ENCODE data around the gene EFCAB11.

Gene EFCAB11

DNA sequence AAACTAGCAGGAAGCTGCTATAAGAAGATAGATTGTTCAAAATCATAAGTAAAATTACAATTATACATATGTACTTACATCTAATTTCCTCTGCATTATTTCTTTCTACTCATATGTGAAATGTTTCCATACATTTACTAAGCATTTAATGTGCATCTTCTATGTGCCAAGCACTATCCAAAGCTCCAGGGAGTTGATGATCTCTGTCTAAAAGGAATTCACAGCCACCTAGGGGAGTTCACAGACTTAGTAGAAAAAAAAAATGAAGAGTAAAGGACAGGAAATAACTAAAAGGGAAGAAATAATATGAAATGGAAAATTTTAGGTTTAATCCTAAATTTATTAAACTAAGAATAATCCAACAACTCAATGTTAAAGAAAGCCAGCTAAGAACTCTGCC, 91.7 kb downstream of the EFCAB11 start:
- no peak for DNase-seq (ENCODE audit: low read depth)
- H3K4me3 ChIP-seq (ENCODE audit: low read depth, low read length) = no peak overlapping the region
- no peak for TF ChIP-seq CTCF (IDR thresholded peaks at IDR 0.05; ENCODE audit: control insufficient read depth, extremely low read depth, insufficient read depth)

- TF ChIP-seq CTCF (IDR thresholded peaks at IDR 0.05; ENCODE audit: control insufficient read depth, extremely low read depth, insufficient read depth) = no peak
- no peak for DNase-seq (ENCODE audit: low read depth)
Measured at GRCh38 chr14:89861630-89862029, 92.9 kb downstream of the EFCAB11 start.

DNA sequence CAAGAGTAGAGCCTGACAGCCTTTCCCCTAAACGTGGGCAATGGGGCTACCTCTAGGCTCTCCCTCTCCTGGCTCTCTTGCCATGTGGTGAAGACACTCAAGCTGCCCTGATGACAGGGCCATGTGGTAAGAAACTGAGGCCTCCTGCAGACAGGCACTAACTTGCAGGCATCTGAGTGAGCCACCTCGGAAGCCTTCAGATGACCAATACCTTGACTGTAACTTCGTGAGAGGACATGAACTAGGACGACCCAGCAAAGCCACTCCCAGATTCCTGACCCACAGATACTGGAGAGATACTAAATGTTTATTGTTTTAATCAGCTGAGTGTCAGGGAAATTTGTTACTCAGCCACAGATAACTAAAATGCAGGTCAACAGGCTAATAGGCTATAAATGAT, 96.4 kb downstream of the EFCAB11 start:
- TF ChIP-seq CTCF (IDR thresholded peaks at IDR 0.05; ENCODE audit: control insufficient read depth, extremely low read depth, insufficient read depth) = no peak
- H3K4me3 ChIP-seq (ENCODE audit: low read depth, low read length) = no peak overlapping the region
- no peak for DNase-seq (ENCODE audit: low read depth)

More at GRCh38 chr14:89861630-89862029, 92.9 kb downstream of the EFCAB11 start:
- no peak overlapping the region for H3K4me3 ChIP-seq (ENCODE audit: low read depth, low read length)

- DNase-seq (ENCODE audit: low read depth) = peak; percentile 76
- no peak for TF ChIP-seq CTCF (IDR thresholded peaks at IDR 0.05; ENCODE audit: control insufficient read depth, extremely low read depth, insufficient read depth)
- no peak overlapping the region for H3K4me3 ChIP-seq (ENCODE audit: low read depth, low read length)
Measured at GRCh38 chr14:89856871-89857345, 97.6 kb downstream of the EFCAB11 start.

DNA sequence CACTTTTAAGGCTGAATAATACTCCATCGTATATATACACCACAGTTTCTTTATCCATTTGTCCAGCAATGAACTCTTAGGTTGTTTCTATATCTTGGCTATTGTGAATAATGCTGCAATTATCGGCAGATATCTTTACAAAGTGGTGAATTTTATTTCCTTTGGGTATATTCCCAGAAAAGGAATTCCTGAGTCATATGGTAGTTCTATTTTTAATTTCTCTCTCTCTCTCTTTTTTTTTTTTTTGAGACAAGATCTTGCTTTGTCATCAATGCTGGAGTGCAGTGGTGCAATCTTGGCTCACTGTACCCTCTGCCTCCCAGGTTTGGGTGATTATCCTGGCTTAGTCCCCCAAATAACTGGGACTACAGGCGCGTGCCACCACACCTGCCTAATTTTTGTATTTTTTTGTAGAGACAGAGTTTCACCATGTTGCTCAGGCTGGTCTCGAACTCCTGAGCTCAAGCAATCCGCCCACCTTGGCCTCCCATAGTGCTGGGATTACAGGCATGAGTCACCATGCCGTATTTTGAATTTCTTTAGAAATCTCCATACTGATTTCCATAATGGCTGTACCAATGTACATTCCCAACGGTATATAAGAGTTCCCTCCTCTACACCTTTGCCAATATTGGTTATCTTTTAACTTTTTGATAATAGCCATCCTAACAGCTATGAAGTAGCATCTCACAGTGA, 98.4 kb downstream of the EFCAB11 start:
- no peak overlapping the region for H3K4me3 ChIP-seq (ENCODE audit: low read depth, low read length)
- no peak for DNase-seq (ENCODE audit: low read depth)
- TF ChIP-seq CTCF (IDR thresholded peaks at IDR 0.05; ENCODE audit: control insufficient read depth, extremely low read depth, insufficient read depth) = no peak

DNA sequence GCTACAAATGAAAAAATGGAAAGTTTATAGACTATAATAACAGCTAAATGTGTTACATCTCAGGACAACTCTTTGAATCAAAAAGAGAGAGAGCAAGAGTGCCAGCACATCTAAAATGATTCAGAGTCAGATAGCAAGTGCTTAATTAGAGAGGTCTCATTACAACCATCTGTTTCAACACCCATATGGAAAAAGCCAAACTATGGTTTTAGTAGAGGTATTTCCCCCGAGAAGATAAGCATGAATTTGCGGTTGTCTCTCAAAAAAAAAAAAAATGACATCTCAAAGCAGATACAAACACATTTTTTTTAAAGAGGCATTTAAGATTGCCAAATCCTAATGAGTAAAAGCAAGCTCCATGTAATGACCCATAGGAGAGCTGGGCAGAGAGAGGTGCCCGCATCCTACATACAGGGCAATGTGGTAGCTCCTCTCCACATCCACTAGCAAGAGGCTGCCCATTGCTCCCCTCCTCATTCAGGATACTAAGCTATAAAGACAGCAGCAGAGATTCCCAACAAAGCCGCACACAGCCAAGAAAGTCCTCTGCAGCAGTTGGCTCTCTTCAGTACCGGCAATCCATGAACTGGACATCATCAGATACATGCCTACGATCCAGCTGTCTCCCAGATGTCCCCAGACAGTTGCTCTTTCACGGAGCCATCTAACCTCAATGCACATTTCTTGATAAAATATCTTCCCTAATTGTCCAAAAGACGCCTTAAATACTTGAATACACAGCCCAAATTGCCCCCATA, 100.4 kb downstream of the EFCAB11 start:
- no peak for TF ChIP-seq CTCF (IDR thresholded peaks at IDR 0.05; ENCODE audit: control insufficient read depth, extremely low read depth, insufficient read depth)
- H3K4me3 ChIP-seq (ENCODE audit: low read depth, low read length) = no peak overlapping the region
- no peak for DNase-seq (ENCODE audit: low read depth)
